K562 (cell line): ENCODE data around the gene CALU. TPM values are rescaled to one million over a fixed set of nuclear protein-coding genes. Genes with fewer than 3 reads are reported as not detected.

Experiments
- GATAD2B ChIP-seq: fragments of 450-650 bp; IDR thresholded peaks from 2 replicates; pipeline ENCODE4 v1.6.1; 2017; ENCODE audit warnings: mild to moderate bottlenecking, borderline replicate concordance
- LARP7 ChIP-seq: fragments of 450-650 bp; IDR thresholded peaks from 2 replicates; pipeline ENCODE4 v1.6.1; 2016
- NFE2 ChIP-seq: IDR thresholded peaks from 2 replicates; pipeline ENCODE4 v1.6.1; 2014; ENCODE audit warnings: antibody characterized with exemption, low read depth
- RBM39 ChIP-seq: fragments of 200-400 bp; formaldehyde crosslinking; optimal IDR thresholded peaks from 2 replicates; pipeline ENCODE3; 2018; ENCODE audit warnings: low read depth, low read length
- WHSC1 ChIP-seq: IDR thresholded peaks from one replicate; pipeline ENCODE4 v1.6.1; 2012; ENCODE audit warnings: low read length, control low read depth, inconsistent platforms
- ZFP30 ChIP-seq: fragments of 250-450 bp; sonication (Bioruptor Pico); IDR thresholded peaks from 2 replicates; pipeline ENCODE4 v1.8.0; 2022; ENCODE audit warnings: moderate library complexity, mild to moderate bottlenecking, inconsistent platforms, borderline replicate concordance
- polyA plus RNA-seq, 8 experiments: library from polyadenylated mRNA; depleted of rRNA in 4 of 8; stranded (reverse) in 5 of 8; unstranded in 3 of 8; fragments of >200 nt; fragmentation: Nextera tagmentation in 2 of 8; fragmentation: Illumina TruSeq in 1 of 8; extraction: Ambion mirVana in 2 of 8; extraction: Trizol in 1 of 8; gene quantifications; 2 replicates each; pipeline versions ENCODE4 v1.2.1 to v1.2.3, GENCODE V29; 2011 to 2014; ENCODE audit warnings: inconsistent platforms in 1 of 8, missing spikeins in 1 of 8
- total RNA-seq, 7 experiments: library from RNA; depleted of rRNA in 6 of 7; stranded (reverse); fragments of >200 nt in 6 of 7; fragmentation: Illumina TruSeq in 2 of 7; extraction: Trizol in 2 of 7; gene quantifications; 2 replicates each; pipeline versions ENCODE4 v1.2.1 to v1.2.3, GENCODE V29; 2011 to 2021; ENCODE audit warnings: low replicate concordance in 1 of 7
- TF ChIP-seq, protein P1 (sequence below): fragments of 450-650 bp; conservative IDR thresholded peaks from 2 replicates; pipeline ENCODE4 v1.6.1; 2016; ENCODE audit warnings: missing genetic modification characterization, low read depth, mild to moderate bottlenecking, control low read depth, missing compliant biosample characterization
- TF ChIP-seq, protein P2 (sequence below), 2 experiments: fragments of 450-650 bp; IDR thresholded peaks; 2 replicates each; pipeline ENCODE4 v1.6.1; 2016
- TF ChIP-seq, protein P3 (sequence below): fragments of 450-650 bp; IDR thresholded peaks from 2 replicates; pipeline ENCODE4 v1.6.1; 2016; ENCODE audit warnings: antibody characterized with exemption
- TF ChIP-seq, protein P4 (sequence below): fragments of 250-450 bp; sonication (Bioruptor Pico); IDR thresholded peaks from 2 replicates; pipeline ENCODE4 v1.4.0; 2020; ENCODE audit warnings: mild to moderate bottlenecking
- TF ChIP-seq, protein P5 (sequence below), 2 experiments: IDR thresholded peaks; 2 replicates each; pipeline ENCODE4 v1.6.1; 2011; ENCODE audit warnings: borderline replicate concordance in 1 of 2, control low read depth in 1 of 2, low read depth in 1 of 2, low read length in 1 of 2, mild to moderate bottlenecking in 1 of 2, mixed read lengths in 1 of 2, moderate library complexity in 1 of 2; ENCODE audit not compliant: insufficient read depth in 1 of 2, insufficient read length in 1 of 2, poor library complexity in 1 of 2, severe bottlenecking in 1 of 2; ENCODE audit errors: extremely low read depth in 1 of 2
- TF ChIP-seq, protein P6 (sequence below): fragments of 250-450 bp; sonication (Bioruptor Pico); IDR thresholded peaks from 2 replicates; pipeline ENCODE4 v1.4.0; 2020

The CALU gene
- total and polyA plus RNA-seq, 9 of the 15 experiments (the other 6 are each of a cell fraction or from before 2014, with no cell fraction given) = 166 to 286 (median 215) TPM

DNA sequence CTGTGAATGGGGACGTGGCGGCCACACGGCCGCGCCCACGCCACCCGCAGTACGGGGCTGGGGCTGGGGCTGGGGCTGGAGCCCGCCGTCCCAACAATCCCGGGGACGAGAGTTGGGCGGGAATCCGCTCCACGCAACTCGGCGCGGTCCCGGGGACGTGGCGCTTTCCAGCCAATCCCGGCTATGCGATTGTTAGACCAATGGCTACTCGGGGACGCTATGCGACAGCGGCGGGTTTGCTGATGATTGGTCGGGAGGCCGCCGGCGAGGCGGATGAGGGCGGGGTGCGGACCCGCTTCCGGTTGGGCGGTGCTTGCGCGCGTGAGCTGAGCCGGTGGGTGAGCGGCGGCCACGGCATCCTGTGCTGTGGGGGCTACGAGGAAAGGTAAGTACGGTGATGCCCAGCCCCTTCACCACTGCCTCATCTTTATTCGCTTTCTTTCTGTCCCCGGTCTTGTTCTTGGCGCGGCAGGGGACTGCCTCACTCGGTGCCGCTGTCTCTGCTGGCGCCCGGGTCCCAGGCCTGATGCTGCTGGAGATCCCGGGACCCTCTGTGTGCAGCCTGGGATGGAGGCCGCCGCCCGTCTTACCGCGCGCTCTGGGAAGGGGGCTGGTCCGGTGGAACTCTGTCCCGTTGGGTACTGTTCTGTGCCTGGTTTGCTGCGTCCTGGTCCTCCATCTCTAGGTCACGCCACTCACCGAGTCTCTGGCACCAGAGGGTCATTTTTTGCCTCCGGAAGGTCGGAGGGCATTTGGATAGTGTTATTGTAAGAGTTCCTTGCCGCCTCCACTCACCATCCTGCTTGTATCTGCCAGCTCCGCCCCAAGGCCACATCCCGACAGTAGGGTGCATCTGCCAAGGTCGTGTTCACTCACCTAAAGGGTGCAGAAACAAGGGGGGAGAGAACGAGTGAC is at the start of gene CALU (continued):
- TF ChIP-seq, protein P1, sequence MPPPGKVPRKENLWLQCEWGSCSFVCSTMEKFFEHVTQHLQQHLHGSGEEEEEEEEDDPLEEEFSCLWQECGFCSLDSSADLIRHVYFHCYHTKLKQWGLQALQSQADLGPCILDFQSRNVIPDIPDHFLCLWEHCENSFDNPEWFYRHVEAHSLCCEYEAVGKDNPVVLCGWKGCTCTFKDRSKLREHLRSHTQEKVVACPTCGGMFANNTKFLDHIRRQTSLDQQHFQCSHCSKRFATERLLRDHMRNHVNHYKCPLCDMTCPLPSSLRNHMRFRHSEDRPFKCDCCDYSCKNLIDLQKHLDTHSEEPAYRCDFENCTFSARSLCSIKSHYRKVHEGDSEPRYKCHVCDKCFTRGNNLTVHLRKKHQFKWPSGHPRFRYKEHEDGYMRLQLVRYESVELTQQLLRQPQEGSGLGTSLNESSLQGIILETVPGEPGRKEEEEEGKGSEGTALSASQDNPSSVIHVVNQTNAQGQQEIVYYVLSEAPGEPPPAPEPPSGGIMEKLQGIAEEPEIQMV (tag) = no peak
- peak; percentile 60 for TF ChIP-seq RBM39
- TF ChIP-seq, protein P2, sequence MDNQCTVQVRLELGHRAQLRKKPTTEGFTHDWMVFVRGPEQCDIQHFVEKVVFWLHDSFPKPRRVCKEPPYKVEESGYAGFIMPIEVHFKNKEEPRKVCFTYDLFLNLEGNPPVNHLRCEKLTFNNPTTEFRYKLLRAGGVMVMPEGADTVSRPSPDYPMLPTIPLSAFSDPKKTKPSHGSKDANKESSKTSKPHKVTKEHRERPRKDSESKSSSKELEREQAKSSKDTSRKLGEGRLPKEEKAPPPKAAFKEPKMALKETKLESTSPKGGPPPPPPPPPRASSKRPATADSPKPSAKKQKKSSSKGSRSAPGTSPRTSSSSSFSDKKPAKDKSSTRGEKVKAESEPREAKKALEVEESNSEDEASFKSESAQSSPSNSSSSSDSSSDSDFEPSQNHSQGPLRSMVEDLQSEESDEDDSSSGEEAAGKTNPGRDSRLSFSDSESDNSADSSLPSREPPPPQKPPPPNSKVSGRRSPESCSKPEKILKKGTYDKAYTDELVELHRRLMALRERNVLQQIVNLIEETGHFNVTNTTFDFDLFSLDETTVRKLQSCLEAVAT (IDR thresholded peaks at IDR 0.05) = peak in 1 of 2 experiments; percentile 9; a peak in 1 of 4 replicates
- no peak for TF ChIP-seq ZFP30 (CRISPR knock-in tag)
- TF ChIP-seq, protein P3, sequence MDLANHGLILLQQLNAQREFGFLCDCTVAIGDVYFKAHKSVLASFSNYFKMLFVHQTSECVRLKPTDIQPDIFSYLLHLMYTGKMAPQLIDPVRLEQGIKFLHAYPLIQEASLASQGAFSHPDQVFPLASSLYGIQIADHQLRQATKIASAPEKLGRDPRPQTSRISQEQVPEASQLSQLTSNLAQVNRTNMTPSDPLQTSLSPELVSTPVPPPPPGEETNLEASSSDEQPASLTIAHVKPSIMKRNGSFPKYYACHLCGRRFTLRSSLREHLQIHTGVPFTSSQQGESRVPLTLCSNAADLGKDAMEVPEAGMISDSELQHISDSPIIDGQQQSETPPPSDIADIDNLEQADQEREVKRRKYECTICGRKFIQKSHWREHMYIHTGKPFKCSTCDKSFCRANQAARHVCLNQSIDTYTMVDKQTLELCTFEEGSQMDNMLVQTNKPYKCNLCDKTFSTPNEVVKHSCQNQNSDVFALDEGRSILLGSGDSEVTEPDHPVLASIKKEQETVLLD = no peak; the same call in none of the 2 replicates
- TF ChIP-seq, protein P4, sequence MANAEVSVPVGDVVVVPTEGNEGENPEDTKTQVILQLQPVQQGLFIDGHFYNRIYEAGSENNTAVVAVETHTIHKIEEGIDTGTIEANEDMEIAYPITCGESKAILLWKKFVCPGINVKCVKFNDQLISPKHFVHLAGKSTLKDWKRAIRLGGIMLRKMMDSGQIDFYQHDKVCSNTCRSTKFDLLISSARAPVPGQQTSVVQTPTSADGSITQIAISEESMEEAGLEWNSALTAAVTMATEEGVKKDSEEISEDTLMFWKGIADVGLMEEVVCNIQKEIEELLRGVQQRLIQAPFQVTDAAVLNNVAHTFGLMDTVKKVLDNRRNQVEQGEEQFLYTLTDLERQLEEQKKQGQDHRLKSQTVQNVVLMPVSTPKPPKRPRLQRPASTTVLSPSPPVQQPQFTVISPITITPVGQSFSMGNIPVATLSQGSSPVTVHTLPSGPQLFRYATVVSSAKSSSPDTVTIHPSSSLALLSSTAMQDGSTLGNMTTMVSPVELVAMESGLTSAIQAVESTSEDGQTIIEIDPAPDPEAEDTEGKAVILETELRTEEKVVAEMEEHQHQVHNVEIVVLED (CRISPR knock-in tag) = peak; percentile 57
- TF ChIP-seq, protein P5, sequence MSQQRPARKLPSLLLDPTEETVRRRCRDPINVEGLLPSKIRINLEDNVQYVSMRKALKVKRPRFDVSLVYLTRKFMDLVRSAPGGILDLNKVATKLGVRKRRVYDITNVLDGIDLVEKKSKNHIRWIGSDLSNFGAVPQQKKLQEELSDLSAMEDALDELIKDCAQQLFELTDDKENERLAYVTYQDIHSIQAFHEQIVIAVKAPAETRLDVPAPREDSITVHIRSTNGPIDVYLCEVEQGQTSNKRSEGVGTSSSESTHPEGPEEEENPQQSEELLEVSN (IDR thresholded peaks at IDR 0.05; ENCODE audit: borderline replicate concordance in 1 of 2, extremely low read depth in 1 of 2, insufficient read depth in 1 of 2, insufficient read length in 1 of 2, low read depth in 1 of 2, low read length in 1 of 2, poor library complexity in 1 of 2, severe bottlenecking in 1 of 2) = peak; percentile 99
- TF ChIP-seq, protein P6, sequence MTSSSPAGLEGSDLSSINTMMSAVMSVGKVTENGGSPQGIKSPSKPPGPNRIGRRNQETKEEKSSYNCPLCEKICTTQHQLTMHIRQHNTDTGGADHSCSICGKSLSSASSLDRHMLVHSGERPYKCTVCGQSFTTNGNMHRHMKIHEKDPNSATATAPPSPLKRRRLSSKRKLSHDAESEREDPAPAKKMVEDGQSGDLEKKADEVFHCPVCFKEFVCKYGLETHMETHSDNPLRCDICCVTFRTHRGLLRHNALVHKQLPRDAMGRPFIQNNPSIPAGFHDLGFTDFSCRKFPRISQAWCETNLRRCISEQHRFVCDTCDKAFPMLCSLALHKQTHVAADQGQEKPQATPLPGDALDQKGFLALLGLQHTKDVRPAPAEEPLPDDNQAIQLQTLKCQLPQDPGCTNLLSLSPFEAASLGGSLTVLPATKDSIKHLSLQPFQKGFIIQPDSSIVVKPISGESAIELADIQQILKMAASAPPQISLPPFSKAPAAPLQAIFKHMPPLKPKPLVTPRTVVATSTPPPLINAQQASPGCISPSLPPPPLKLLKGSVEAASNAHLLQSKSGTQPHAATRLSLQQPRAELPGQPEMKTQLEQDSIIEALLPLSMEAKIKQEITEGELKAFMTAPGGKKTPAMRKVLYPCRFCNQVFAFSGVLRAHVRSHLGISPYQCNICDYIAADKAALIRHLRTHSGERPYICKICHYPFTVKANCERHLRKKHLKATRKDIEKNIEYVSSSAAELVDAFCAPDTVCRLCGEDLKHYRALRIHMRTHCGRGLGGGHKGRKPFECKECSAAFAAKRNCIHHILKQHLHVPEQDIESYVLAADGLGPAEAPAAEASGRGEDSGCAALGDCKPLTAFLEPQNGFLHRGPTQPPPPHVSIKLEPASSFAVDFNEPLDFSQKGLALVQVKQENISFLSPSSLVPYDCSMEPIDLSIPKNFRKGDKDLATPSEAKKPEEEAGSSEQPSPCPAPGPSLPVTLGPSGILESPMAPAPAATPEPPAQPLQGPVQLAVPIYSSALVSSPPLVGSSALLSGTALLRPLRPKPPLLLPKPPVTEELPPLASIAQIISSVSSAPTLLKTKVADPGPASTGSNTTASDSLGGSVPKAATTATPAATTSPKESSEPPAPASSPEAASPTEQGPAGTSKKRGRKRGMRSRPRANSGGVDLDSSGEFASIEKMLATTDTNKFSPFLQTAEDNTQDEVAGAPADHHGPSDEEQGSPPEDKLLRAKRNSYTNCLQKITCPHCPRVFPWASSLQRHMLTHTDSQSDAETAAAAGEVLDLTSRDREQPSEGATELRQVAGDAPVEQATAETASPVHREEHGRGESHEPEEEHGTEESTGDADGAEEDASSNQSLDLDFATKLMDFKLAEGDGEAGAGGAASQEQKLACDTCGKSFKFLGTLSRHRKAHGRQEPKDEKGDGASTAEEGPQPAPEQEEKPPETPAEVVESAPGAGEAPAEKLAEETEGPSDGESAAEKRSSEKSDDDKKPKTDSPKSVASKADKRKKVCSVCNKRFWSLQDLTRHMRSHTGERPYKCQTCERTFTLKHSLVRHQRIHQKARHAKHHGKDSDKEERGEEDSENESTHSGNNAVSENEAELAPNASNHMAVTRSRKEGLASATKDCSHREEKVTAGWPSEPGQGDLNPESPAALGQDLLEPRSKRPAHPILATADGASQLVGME (CRISPR knock-in tag) = peak; percentile 71; the same call in 1 of the 2 replicates
- TF ChIP-seq GATAD2B = 0 out of 2 replicates have a peak, but pooled peaks have one; percentile 47
- TF ChIP-seq LARP7 = peak; percentile 93; the same call in 1 of the 2 replicates
- no peak for TF ChIP-seq WHSC1
- TF ChIP-seq NFE2 = no peak
